GM12864 (cell line): Measurements from ENCODE around the gene KCTD16.

Experiments used
- DNase-seq: peaks from one replicate; pipeline ENCODE4 v3.0.0-alpha.2; 2011; ENCODE audit warnings: low read depth
- H3K4me3 ChIP-seq: 2 replicates; pipeline ENCODE4 v1.5.1; 2011; ENCODE audit warnings: mild to moderate bottlenecking, low read depth, low read length, control low read depth
- CTCF ChIP-seq: IDR thresholded peaks from 2 replicates; pipeline ENCODE4 v1.5.1; 2011; ENCODE audit warnings: low read depth, mild to moderate bottlenecking, moderate library complexity, low read length, control low read depth, inconsistent platforms; ENCODE audit errors: missing control alignments

KCTD16 gene

DNA sequence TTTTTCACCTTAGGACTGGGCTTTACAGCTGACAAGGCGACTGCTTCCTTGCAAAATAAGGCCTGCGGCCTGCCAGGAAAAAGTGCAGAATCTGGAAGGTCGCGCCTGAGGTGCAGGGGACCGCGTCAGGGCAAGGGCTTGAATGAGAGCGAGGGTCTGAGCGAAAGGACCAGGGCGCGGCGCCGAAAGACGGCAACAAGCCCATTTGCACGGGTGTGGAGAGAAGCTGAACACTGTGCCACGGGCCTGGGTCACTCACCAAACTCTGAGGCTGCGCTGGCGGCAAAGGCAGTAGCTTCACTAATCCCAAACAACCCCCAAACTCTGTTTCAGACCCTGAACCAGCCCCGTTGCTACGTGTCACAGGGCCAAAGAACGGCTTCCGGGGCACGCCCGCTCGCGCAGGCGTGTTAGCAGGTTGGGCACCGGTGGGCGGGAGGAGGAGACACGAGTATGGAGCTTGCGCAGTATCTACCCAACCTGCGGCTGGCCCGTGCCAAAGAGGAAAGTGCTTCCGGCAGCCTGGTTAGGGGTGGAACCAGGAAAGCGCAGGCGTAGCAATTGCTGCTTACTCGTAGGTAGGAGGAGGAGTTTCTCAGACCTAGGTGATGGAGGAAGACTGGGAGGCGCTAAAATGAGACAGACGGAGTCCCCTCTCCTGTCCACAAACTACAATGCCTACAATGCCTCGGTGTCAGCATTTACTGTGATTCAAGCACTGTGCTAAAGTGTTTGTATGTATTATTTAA, at the start of gene KCTD16, which contains the start of gene YIPF5:
Gene KCTD16, plus strand, starts transcription at position 598 of the 749 bp plus-strand sequence.
Gene YIPF5, minus strand, starts transcription at position 384 of the 749 bp plus-strand sequence. CDS start 704 bp downstream, outside the sequence.
- DNase-seq = peak; percentile 97
- peak within 1 kb of the TSS; percentile 90 for H3K4me3 ChIP-seq
- no peak for TF ChIP-seq CTCF

- DNase-seq = no peak
- no peak overlapping the region for H3K4me3 ChIP-seq
- no peak for TF ChIP-seq CTCF
These were observed 49.1 kb upstream of the KCTD16 start for GRCh38 chr5:144121577-144121976.

DNA sequence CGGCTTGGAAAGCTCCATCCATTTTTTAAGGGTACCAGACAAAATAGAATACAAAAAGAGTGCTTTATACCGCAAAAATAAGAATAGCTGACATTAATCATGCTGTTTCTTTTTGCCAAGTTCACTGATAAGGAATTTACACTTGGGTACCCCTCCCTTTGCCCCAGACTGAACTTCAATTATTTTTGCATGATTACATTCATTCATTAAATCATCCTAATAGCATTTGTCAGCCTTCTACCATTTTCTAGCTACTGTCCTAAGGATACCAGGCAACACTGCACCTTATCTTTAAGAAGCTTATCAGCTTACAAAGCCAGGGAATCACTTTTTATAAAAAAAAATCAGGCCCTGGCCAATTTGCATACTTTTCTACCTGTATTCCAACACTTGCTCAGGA, 48.6 kb upstream of the KCTD16 start:
- no peak overlapping the region for H3K4me3 ChIP-seq
- DNase-seq = no peak
- TF ChIP-seq CTCF = no peak

- no peak for DNase-seq
- no peak for TF ChIP-seq CTCF
- no peak overlapping the region for H3K4me3 ChIP-seq
These were observed 48.0 kb upstream of the KCTD16 start for GRCh38 chr5:144122641-144123040.

DNA sequence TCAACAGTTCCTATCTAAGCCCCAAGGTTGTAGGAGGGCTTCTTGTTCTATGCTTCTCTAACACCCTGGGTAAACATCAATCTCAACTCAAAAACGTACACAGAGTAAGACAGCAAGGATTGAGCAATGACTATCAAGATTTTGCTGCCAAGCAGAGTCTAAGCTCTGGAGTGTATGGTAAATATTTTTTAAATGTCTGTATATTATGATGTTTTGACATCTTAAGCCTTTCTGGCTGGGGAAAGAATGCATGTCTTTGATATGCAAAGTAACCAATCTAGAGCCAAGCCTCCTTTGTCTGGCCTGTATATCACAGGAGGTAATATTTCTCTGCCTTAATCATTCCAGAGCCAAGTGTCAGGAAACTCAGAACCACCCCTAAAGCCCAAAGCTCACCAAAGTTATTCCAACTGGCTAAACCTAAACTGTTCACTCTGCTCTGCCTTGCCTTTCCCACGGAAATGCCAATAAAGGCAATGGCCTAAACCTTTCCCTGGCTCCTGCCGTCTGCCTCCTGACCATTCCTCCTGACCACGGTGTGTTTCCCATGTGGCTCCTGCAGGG, 45.4 kb upstream of the KCTD16 start:
- TF ChIP-seq CTCF = no peak
- no peak for DNase-seq
- no peak overlapping the region for H3K4me3 ChIP-seq

GRCh38 chr5:144126707-144127106, 44.0 kb upstream of the KCTD16 start:
- DNase-seq = no peak
- no peak overlapping the region for H3K4me3 ChIP-seq
- TF ChIP-seq CTCF = no peak

- no peak for DNase-seq
- no peak overlapping the region for H3K4me3 ChIP-seq
- TF ChIP-seq CTCF = no peak
These were observed 41.8 kb upstream of the KCTD16 start for GRCh38 chr5:144128844-144129243.
